Endometrial microvascular endothelial cells (primary cell): Measurements from ENCODE around the gene HLF. TPM values are rescaled to one million over a fixed set of nuclear protein-coding genes. Genes with fewer than 3 reads are reported as not detected.

ENCODE experiments used
- in situ Hi-C: cut with HindIII; loops from 2 replicates; pipeline ENCODE4 v1.10.0; 2017; ENCODE audit warnings: low sequenced_read_pairs, low pct_unique_long_range_greater_than_20kb; ENCODE audit errors: inconsistent ontology term
- total RNA-seq: library from RNA; depleted of rRNA; stranded (reverse); fragments of >200 nt; gene quantifications from one replicate; pipeline ENCODE4 v1.2.3, GENCODE V29; 2015; ENCODE audit errors: inconsistent ontology term

The HLF gene
- total RNA-seq, 1 donor from 2014 or later, result not detected

DNA sequence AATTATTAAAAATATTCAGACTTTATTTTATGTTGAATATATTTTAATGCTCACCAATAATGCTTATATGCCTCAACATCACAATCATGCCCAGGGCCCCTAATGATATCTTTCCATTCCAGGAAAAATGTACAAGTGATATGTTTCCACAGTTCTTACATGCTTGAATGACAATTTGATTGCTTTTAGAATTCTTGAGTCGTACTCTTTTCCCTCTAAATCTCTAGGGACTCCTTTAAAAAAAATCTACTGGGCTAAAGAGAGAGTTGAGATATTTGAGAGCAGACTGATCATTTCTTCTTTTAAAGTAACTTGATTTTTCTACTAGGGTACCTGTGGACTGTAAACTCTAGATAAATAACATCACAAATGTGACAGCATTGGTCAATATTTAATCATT is 18.2 kb upstream of the HLF start:
- in situ Hi-C loops, result no loop called here

DNA sequence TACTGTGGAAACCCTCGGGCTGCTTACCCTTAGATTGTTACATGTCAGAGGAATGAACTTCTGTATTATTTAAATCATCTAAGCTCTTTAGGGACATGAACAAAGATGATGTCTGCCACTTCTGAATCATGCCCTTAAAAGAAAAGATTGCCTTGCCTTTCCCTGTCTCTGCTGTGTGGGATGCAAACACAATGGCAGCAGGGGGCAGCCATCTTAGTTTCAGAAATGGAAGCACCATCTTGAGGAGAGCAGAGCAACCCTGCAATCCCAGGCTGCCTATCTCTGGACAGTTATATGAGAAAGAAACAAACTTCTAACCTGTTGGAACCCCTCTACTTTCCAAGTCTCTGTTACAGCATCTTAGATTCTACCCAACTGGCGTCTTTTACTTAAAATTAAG is 16.7 kb upstream of the HLF start:
- in situ Hi-C loops, result no loop called here

DNA sequence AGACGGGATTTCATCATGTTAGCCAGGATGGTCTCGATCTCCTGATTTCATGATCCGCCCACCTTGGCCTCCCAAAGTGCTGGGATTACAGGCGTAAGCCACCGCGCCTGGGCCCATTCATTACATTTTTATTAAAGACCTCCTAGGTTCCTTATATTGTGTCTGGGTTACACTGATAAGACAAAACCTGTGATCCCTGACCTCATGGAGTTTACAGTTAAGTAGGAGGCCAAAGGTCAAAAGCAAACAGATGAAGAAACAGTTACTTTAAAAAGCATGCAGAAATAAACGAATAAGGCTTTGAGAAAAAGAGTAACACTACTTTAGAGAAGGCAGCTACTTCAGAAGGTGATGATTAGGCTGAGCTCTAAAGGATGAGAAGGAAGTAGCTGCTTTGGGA is 14.9 kb upstream of the HLF start:
- in situ Hi-C loops, result no loop called here

DNA sequence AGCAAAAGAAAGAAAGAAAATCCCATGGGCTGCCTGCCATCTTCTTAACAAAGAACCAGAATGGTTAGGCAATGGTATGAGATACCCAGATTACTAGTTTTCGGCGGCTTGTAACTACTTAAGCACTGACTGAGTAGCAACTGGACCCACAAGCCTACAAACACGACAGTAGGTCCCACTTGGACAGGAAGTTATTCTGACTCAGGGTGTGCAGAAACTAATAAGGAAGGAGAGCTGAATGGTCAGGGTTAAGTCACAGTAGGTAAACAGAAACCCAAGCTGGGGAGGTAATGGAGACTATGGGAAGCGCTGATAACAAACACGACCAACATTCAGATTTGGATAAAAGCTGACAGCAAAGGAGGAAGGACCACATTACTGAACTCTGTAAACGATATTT is 10.4 kb upstream of the HLF start:
- in situ Hi-C loops, result no loop called here

DNA sequence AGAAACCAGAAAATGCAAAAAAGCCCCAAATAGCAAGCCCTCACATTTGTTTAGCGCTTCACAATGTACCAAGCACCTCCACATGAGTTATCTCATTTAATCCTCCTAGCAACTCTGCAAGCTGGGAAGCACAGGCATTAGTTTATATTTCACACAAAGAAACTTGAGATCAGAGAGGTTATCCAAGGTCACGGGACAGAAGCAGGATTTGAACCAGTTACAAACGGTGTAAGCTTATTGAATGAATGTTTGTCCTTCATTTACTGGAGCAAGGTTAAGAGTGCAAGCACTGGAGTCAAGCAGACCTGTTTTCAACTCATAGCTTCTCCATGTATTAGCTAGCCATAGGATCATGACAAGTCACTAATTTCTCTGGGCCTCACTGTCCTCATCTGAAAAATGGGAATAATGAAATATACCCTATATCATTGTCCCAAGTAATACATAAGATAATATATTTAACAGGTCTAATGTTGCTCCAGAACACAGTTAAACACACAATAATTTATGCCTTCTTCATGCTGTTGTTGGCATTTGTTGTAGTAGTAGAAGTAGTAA is 6.1 kb upstream of the HLF start:
- in situ Hi-C loops, result no loop called here

DNA sequence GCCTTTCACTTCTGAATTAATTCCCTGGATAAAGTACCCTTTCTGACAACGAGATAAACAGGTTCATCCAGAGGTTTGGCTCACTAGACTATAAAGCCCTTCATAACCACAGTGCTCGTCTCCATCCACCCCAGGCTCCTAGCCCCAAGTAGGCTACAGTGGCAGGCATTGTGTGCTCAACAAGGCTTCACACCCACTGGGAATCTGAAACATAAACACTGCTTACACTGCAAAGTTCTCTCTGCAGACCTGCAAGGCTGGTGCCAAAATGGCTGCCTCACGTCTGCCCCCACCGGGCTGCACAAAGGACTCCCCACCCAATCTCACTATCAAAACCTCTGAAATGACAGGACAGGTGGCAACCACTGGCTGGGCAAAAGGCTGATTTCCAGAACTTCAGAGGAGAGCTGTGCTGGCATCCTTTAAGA is 5.1 kb upstream of the HLF start:
- in situ Hi-C loops, result no loop called here

GRCh38 chr17:55261311-55261710 is 3.4 kb upstream of the HLF start:
- in situ Hi-C loops, result no loop called here

DNA sequence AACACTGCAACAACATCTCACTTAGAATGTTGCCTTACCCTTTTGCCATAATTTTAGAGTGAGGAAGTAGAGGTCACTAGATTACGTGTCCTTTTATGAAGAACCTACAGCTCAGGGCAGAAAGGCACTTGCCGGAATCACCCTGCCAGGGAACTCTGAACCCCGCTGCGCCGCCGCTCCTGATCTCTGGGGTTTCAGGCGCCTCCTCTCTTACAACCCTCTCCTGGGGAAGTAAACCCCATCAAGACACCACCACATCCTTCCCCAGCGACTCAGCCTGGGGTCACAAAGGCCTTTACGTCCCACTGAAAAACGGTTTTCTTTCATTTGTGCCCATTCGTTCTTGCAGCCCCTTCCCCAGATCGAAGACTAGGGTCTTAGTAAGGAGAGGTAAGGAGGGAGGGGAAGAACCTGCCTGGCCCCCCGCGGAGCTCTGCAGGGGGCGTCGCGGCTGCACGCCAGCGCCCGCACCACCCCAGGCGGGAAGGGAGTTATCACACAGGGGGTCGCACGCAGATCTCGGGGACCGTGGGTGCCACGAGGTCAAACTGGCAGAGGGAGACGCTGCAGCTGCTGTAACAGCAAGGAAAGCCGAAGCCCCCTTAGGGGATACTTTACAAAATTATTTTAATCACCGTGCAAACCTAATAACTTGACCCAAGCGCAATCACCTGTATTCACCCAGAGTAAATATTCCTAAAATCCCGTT is 1.0 kb upstream of the HLF start:
- in situ Hi-C loops, result no loop called here

DNA sequence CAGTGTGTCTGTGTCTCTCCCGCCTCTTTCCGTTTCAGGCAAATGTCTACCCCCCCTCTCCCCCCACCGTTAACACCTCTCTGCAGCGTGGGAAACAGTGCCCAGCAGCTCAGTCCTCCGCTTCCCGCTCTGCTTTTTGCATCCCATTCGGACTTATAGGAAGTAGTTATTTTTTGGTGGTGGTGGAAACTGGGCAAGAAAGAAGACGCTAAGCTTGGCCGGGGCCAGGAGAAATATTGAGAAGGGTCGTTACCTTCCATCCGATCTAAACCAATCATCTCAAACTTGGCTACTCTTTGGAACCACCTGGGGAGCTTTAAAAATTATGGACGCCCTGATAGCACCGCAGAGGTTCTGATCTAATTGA is 499 bp upstream of the HLF start:
- in situ Hi-C loops, result no loop called here

DNA sequence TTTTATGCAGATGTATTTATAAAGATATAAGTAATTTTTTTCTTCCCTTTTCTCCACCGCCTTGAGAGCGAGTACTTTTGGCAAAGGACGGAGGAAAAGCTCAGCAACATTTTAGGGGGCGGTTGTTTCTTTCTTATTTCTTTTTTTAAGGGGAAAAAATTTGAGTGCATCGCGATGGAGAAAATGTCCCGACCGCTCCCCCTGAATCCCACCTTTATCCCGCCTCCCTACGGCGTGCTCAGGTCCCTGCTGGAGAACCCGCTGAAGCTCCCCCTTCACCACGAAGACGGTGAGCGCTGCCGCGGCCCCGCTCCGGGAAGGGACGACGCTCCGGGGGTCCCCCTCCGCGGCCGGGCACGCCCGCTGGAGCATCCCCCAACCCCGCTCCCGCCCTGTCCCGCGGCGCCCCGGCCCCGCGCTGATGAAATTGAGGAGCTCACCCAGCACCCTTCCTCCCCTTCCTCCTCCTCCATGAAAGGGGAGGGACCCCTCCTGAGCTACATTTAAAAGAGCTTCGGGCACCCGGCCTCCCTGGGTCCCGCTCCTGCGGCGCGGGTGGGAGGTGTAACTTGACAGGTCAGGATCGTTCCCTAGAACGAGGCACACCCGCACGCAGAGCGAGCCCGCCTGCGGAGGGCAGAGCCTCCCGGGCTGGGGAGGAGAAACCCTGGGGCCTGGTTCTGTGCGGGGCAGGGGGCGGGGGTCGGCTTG is 706 bp downstream of the HLF start:
- in situ Hi-C loops, result no loop called here

DNA sequence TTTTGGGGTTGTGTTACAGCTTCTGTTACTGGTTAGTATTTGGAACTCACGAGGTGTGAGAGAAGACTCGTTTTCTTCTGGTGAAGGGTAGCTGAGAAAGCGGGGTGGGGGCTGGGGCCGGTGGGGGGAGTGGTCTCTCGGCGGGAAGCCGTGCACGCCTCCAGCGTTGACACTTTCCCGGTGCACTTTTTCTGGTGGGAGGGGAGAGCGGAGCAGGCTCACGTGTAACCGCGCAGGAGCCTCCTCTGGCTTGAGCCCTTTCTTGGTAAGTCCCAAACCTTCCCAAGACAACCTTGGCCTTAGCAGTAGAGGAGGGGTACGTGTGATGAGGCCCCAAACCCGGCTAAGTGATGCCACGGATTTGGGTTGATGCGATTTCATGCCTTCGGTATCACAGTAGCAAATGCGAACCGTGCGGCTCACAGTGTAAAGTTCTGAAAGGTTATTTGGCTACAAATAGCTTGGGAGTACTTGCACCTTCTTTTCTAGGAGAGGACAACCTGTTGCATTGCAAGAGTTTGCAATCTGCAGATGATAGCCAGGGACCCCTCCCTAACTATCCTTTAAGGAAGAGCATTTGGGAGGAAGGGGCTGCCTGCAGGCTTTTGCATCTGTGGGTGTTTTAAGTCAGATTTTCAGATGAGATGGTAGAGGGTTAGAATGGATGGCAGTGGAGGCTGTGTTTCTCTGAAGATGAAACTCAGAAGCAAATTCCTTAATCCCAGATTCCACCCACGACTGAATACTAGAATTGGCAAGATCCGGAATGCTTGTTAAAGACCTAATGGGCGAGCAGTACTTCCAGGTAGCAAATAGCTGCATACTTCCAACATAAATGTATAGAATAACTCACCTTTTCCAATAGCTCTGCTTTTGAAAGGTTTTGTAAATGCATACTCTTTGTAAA is 1.5 kb downstream of the HLF start:
- in situ Hi-C loops, result no loop called here

GRCh38 chr17:55266958-55267688 is 2.4 kb downstream of the HLF start:
- in situ Hi-C loops, result no loop called here

DNA sequence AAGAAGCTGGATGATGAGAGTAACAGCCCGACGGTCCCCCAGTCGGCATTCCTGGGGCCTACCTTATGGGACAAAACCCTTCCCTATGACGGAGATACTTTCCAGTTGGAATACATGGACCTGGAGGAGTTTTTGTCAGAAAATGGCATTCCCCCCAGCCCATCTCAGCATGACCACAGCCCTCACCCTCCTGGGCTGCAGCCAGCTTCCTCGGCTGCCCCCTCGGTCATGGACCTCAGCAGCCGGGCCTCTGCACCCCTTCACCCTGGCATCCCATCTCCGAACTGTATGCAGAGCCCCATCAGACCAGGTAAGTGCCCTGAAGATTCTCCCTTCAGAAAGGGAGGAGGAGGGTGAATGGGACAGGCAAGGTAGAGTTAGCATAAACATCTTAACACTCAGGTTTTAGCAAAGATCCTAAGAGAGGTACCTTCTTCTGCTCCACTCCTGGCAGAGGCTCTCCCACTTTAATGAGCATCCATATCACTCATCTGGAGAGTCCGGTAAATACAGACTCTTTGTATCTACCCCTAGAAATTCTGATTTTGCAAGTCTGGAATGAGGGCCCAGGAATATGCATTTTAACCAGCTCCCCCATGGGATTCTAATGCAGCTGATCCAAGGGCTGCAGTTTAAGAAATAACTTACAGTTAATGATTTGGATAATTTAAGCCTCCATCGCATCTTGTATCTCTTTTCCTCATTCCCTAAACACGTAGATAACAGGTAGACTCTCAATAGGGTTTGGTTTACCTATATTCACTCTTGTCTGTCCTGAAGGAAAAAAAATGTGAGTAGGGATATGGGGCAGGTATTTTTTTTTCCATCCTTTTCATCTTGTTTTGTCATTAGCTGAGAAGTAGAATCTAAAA is 3.3 kb downstream of the HLF start:
- in situ Hi-C loops, result no loop called here

GRCh38 chr17:55268649-55269480 is 4.1 kb downstream of the HLF start:
- in situ Hi-C loops, result no loop called here

- in situ Hi-C loops, result no loop called here
Measured at GRCh38 chr17:55269894-55270293, 5.1 kb downstream of the HLF start.

DNA sequence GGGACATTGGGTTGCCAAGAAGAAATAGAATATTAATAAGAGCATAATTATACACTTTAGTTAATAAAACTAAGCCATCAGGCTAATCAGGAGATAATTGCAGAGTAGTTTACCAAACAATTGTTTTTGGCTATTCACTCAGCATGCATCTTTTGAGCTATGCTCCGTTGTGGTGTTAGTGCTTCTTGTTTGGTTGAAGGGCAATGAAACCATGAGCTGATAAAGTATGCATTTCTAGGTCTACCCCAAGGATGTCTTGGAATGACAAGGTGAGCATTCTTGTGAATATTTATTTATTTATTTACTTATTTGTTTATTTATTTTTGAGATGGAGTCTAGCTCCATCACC is 6.4 kb downstream of the HLF start:
- in situ Hi-C loops, result no loop called here

DNA sequence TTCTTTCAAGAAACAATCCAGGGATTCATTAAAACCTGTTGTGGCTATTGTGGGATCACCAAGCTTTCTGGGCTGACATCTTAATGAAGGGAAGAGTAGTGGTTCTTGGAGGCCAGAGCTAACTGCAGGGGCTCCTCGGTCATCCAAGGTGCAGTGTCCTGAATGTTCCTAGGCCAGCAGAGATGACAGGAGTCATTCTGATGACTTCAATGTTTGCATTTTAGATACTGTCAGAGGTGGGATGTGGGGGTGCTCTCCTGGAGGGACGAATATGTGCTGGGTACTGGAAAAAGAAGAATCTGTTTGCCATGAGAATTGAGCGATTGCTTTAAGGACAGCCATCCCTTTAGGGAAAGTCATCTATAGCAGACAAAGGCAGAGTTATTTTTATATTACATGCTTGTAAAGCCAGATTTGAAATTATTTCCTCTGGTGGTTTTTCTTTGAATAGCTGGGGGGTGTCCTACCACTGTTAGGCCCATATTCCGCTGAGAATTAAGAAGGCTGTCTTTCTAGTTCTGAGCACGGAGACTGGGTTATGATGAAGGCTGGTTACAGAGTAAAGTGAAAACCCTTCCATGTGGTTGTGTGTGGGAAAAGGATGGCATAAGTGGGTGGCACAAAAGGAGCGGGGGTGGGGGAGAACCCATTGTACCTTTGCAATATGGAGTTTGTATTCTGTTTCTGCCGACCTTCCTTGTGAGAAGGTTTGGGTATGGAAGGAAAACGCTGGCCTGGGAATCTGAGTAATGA is 7.4 kb downstream of the HLF start:
- in situ Hi-C loops, result no loop called here
